ENCODE data around the gene LINGO4. TPM values are rescaled to one million over a fixed set of nuclear protein-coding genes. Genes with fewer than 3 reads are reported as not detected.

LINGO4 gene
- polyA plus RNA-seq, 6 donors from 2014 or later = not detected

GRCh38 chr1:151760597-151761385 is 44.4 kb downstream of the LINGO4 start:
- H3K4me1 Mint-ChIP-seq = peaks cover 18 to 29% (median 24%) of the 10 kb centered on the region in 3 donors
- DNase-seq (no peak), ATAC-seq (ENCODE audit: low read depth in 2 of 2) (no peak)
- H3K4me3 Mint-ChIP-seq = peak overlapping the region in 4 of 8 donors; percentile 1 to 92 (median 36)
- peak overlapping the region in 1 of 6 donors; percentile 83 for H3K27ac Mint-ChIP-seq
- no peaks in the 10 kb centered on the region for H3K27me3 Mint-ChIP-seq
- H3K9me3 Mint-ChIP-seq = no peaks in the 10 kb centered on the region
- H3K36me3 Mint-ChIP-seq = peaks cover 0 to 7% of the 10 kb centered on the region in 2 donors

GRCh38 chr1:151759241-151759640 is 46.0 kb downstream of the LINGO4 start:
- ATAC-seq (ENCODE audit: low read depth in 2 of 2) = no peak
- Mint-ChIP-seq H3K4me1 (peaks cover 15 to 21% (median 21%) of the 10 kb centered on the region in 3 donors), H3K9me3 (no peaks in the 10 kb centered on the region), H3K27ac (no peak overlapping the region), H3K4me3 (no peak overlapping the region), H3K36me3 (peaks cover 0 to 15% of the 10 kb centered on the region in 2 donors), H3K27me3 (no peaks in the 10 kb centered on the region)
- no peak for DNase-seq

- Mint-ChIP-seq H3K4me3 (no peak overlapping the region), H3K9me3 (peaks cover 0 to 2% (median 0%) of the 10 kb centered on the region in 7 donors), H3K27ac (no peak overlapping the region), H3K36me3 (peaks cover 0 to 22% of the 10 kb centered on the region in 2 donors), H3K4me1 (peaks cover 0 to 2% (median 0%) of the 10 kb centered on the region in 3 donors), H3K27me3 (peaks cover 0 to 8% (median 6%) of the 10 kb centered on the region in 3 donors)
- ATAC-seq (ENCODE audit: low read depth in 2 of 2) (no peak), DNase-seq (no peak)
Observed at GRCh38 chr1:151756291-151756690, 48.9 kb downstream of the LINGO4 start.

Other genes with a start within 250 kb of the LINGO4 start
- 10 to 100 TPM in 5 of 6 donors, 1 to 10 TPM in 1; 4.2 to 17.2 (median 13.1) TPM for gene SNX27, start 193.4 kb downstream of the LINGO4 start, polyA plus RNA-seq (ENCODE audit: low read depth in 6 of 6)
- gene CELF3, start 88.6 kb downstream of the LINGO4 start, polyA plus RNA-seq (ENCODE audit: low read depth in 6 of 6) = not detected
- gene RIIAD1, start 83.9 kb downstream of the LINGO4 start, polyA plus RNA-seq (ENCODE audit: low read depth in 6 of 6) = not detected
- gene MRPL9, start 41.9 kb downstream of the LINGO4 start, polyA plus RNA-seq (ENCODE audit: low read depth in 6 of 6) = 100 to 1,000 TPM; 126 to 160 (median 142) TPM
- gene TDRKH, start 14.9 kb downstream of the LINGO4 start, polyA plus RNA-seq (ENCODE audit: low read depth in 6 of 6) = 1 to 10 TPM; 3.9 to 9.2 (median 6.9) TPM
- gene RORC, start 26.4 kb upstream of the LINGO4 start, polyA plus RNA-seq (ENCODE audit: low read depth in 6 of 6) = under 1 TPM in 1 of 6 donors, not detected in 5; 0.08 TPM
- under 1 TPM in 3 of 6 donors, not detected in 3; 0.16 to 0.27 (median 0.22) TPM for gene C2CD4D, start 34.4 kb upstream of the LINGO4 start, polyA plus RNA-seq (ENCODE audit: low read depth in 6 of 6)
- gene THEM5, start 48.3 kb upstream of the LINGO4 start, polyA plus RNA-seq (ENCODE audit: low read depth in 6 of 6) = not detected
- gene THEM4, start 104.1 kb upstream of the LINGO4 start, polyA plus RNA-seq (ENCODE audit: low read depth in 6 of 6) = 10 to 100 TPM in 2 of 6 donors, 1 to 10 TPM in 4; 6.6 to 11.9 (median 8.1) TPM
- gene S100A10, start 188.4 kb upstream of the LINGO4 start, polyA plus RNA-seq (ENCODE audit: low read depth in 6 of 6) = 100 to 1,000 TPM; 115 to 209 (median 180) TPM
- 10 to 100 TPM; 22.1 to 54.6 (median 27.8) TPM for gene S100A11, start 231.6 kb upstream of the LINGO4 start, polyA plus RNA-seq (ENCODE audit: low read depth in 6 of 6)

Measured in naive B cell (primary cell).